Right lung (tissue), 5 donors: ENCODE measurements around the gene TRAPPC3L. TPM values are rescaled to one million over a fixed set of nuclear protein-coding genes. Genes with fewer than 3 reads are reported as not detected.
"Not testable (repeated sequence)": the region's sequence is repeated elsewhere in the genome, so short reads cannot be mapped to it uniquely, and the experiment has no call there.

Experiments used
- DNase-seq, 2 donors: peaks; one replicate each; pipeline ENCODE4 v3.0.0-alpha.2; 2013
- polyA plus RNA-seq, 5 donors: library from polyadenylated mRNA; unstranded; fragments of 120-200 nt; gene quantifications; one replicate each; pipeline versions ENCODE4 v1.2.1 to v1.2.3, GENCODE V29; 2013; ENCODE audit warnings: inconsistent platforms in 1 of 5, low replicate concordance in 1 of 5; ENCODE audit not compliant: insufficient read length in 5 of 5, insufficient read depth in 1 of 5

The TRAPPC3L gene
- polyA plus RNA-seq, 5 donors = 0.31 to 0.95 (median 0.48) TPM

- no peak for DNase-seq
These were observed 32.1 kb downstream of the TRAPPC3L start for GRCh38 chr6:116513224-116513875.

GRCh38 chr6:116512734-116513133 lies 32.8 kb downstream of the TRAPPC3L start:
- DNase-seq = no peak

- DNase-seq = peak in 1 of 2 donors; percentile 45
These were observed 33.3 kb downstream of the TRAPPC3L start for GRCh38 chr6:116512111-116512559.

- DNase-seq = peak in 1 of 2 donors; percentile 68
These were observed 33.9 kb downstream of the TRAPPC3L start, which contains the start of gene CALHM5 for GRCh38 chr6:116511424-116512110. Gene CALHM5, plus strand, starts transcription at chr6:116511639. Its CDS starts 58 bp downstream, at chr6:116511697.

- no peak for DNase-seq
These were observed 37.0 kb downstream of the TRAPPC3L start for GRCh38 chr6:116508527-116508926.

GRCh38 chr6:116507324-116507723 lies 38.2 kb downstream of the TRAPPC3L start:
- DNase-seq = no peak

- DNase-seq = no peak
These were observed 44.5 kb downstream of the TRAPPC3L start for GRCh38 chr6:116500969-116501433.

GRCh38 chr6:116497113-116497676 lies 48.3 kb downstream of the TRAPPC3L start:
- peak; percentile 91 to 93 for DNase-seq

- not testable (repeated sequence) for DNase-seq
These were observed 50.3 kb downstream of the TRAPPC3L start for GRCh38 chr6:116495161-116495560.

GRCh38 chr6:116492331-116493067 lies 53.0 kb downstream of the TRAPPC3L start:
- DNase-seq = no peak

GRCh38 chr6:116491610-116492330 lies 53.7 kb downstream of the TRAPPC3L start:
- DNase-seq = no peak

- DNase-seq = no peak
These were observed 59.8 kb downstream of the TRAPPC3L start for GRCh38 chr6:116485559-116486184.

GRCh38 chr6:116483616-116484015 lies 61.9 kb downstream of the TRAPPC3L start:
- DNase-seq = no peak

GRCh38 chr6:116482780-116483179 lies 62.7 kb downstream of the TRAPPC3L start:
- DNase-seq = no peak

- no peak for DNase-seq
These were observed 69.3 kb downstream of the TRAPPC3L start for GRCh38 chr6:116476002-116476678.

GRCh38 chr6:116475141-116475540 lies 70.3 kb downstream of the TRAPPC3L start:
- no peak for DNase-seq

GRCh38 chr6:116472706-116473105 lies 72.8 kb downstream of the TRAPPC3L start:
- no peak for DNase-seq

GRCh38 chr6:116471531-116471930 lies 74.0 kb downstream of the TRAPPC3L start:
- no peak for DNase-seq

- DNase-seq = no peak
These were observed 77.2 kb downstream of the TRAPPC3L start for GRCh38 chr6:116468293-116468692.

- DNase-seq = no peak
These were observed 78.0 kb downstream of the TRAPPC3L start for GRCh38 chr6:116467514-116467913.
